Esophagus squamous epithelium (tissue), 5 donors: Measurements from ENCODE around the gene IVNS1ABP. TPM values are rescaled to one million over a fixed set of nuclear protein-coding genes. Genes with fewer than 3 reads are reported as not detected.

Experiments
- DNase-seq: peaks from one replicate; lab custom pipeline; 2025; lab: John Stamatoyannopoulos, UW
- H3K27ac ChIP-seq, 4 donors: fragments of 200-600 bp; sonication (generic); one replicate each; pipeline ENCODE4 v1.5.1; 2016 to 2019; ENCODE audit warnings: mild to moderate bottlenecking in 1 of 4
- H3K27me3 ChIP-seq, 4 donors: fragments of 200-600 bp; sonication (generic); 1 replicate in 3 of 4; 2 replicates in 1 of 4; pipeline versions ENCODE4 v1.5.1 to v1.6.0; 2017 to 2021; ENCODE audit warnings: antibody characterized with exemption in 1 of 4
- H3K36me3 ChIP-seq, 3 donors: fragments of 200-600 bp; sonication (generic); one replicate each; pipeline ENCODE4 v1.5.1; 2016 to 2019
- H3K4me1 ChIP-seq, 3 donors: fragments of 200-600 bp; sonication (generic); one replicate each; pipeline ENCODE4 v1.5.1; 2017 to 2019
- H3K4me3 ChIP-seq, 4 donors: fragments of 200-600 bp; sonication (generic); 1 replicate in 3 of 4; 2 replicates in 1 of 4; pipeline ENCODE4 v1.5.1; 2016 to 2019; ENCODE audit warnings: mild to moderate bottlenecking in 2 of 4, moderate library complexity in 1 of 4
- H3K9me3 ChIP-seq, 3 donors: fragments of 200-600 bp; sonication (generic); one replicate each; pipeline ENCODE4 v1.5.1; 2016 to 2019
- POLR2A ChIP-seq, 4 donors: fragments of 450-650 bp; IDR thresholded peaks; one replicate each; pipeline ENCODE4 v1.6.1; 2017; ENCODE audit warnings: antibody characterized with exemption in 4 of 4, mild to moderate bottlenecking in 4 of 4, moderate library complexity in 3 of 4
- WGBS, 2 donors: methylation state at CpG; one replicate each; pipeline ENCODE4 v1.1.5; 2018; 5-methylcytosine and 5-hydroxymethylcytosine counted together
- intact Hi-C: fragments of 100-400 bp; cut with DNase I; formaldehyde crosslinking; loops from one replicate; pipeline ENCODE4 v1.15.0; 2022
- total RNA-seq, 4 donors: library from RNA; depleted of rRNA; stranded (reverse); fragments of >200 nt; gene quantifications; one replicate each; pipeline ENCODE4 v1.1.0, GENCODE V29; 2016
- TF ChIP-seq, protein P1 (sequence below), 6 experiments: fragments of 450-650 bp in 4 of 6; fragments of 200-600 bp in 2 of 6; sonication (generic) in 2 of 6; IDR thresholded peaks; one replicate each; pipeline ENCODE4 v1.5.1; 2016 to 2019; ENCODE audit warnings: antibody characterized with exemption in 6 of 6, mild to moderate bottlenecking in 4 of 6, moderate library complexity in 4 of 6
- donor health status: DM: yes; HTN: yes; CAD: no.

IVNS1ABP gene
- total RNA-seq, 4 donors from 2014 or later = 42.1 to 98.4 (median 52.5) TPM

- peaks cover 8 to 44% (median 24%) of the 10 kb centered on the region in 3 donors for H3K36me3 ChIP-seq
- DNase-seq = no peak
- H3K27ac ChIP-seq = peak overlapping the region in 1 of 4 donors; percentile 6
- H3K4me3 ChIP-seq = peak overlapping the region in 1 of 4 donors; percentile 7
- TF ChIP-seq, protein P1, sequence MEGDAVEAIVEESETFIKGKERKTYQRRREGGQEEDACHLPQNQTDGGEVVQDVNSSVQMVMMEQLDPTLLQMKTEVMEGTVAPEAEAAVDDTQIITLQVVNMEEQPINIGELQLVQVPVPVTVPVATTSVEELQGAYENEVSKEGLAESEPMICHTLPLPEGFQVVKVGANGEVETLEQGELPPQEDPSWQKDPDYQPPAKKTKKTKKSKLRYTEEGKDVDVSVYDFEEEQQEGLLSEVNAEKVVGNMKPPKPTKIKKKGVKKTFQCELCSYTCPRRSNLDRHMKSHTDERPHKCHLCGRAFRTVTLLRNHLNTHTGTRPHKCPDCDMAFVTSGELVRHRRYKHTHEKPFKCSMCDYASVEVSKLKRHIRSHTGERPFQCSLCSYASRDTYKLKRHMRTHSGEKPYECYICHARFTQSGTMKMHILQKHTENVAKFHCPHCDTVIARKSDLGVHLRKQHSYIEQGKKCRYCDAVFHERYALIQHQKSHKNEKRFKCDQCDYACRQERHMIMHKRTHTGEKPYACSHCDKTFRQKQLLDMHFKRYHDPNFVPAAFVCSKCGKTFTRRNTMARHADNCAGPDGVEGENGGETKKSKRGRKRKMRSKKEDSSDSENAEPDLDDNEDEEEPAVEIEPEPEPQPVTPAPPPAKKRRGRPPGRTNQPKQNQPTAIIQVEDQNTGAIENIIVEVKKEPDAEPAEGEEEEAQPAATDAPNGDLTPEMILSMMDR (IDR thresholded peaks at IDR 0.05) = no peak
- no peak for TF ChIP-seq POLR2A (IDR thresholded peaks at IDR 0.05)
- H3K9me3 ChIP-seq = no peaks in the 10 kb centered on the region
- H3K4me1 ChIP-seq = peaks cover 16 to 66% (median 30%) of the 10 kb centered on the region in 3 donors
- intact Hi-C loops = no loop called here
- no peaks in the 10 kb centered on the region for H3K27me3 ChIP-seq
Measured at GRCh38 chr1:185311589-185312225, 5.3 kb downstream of the IVNS1ABP start.

- TF ChIP-seq POLR2A (IDR thresholded peaks at IDR 0.05) = no peak
- TF ChIP-seq, protein P1 (IDR thresholded peaks at IDR 0.05) = no peak
- DNase-seq = no peak
- no peak overlapping the region for H3K4me3 ChIP-seq
- WGBS, 2 donors = 8 to 18% methylated on average over 2 of the region's 2 CpGs
- H3K27me3 ChIP-seq = no peaks in the 10 kb centered on the region
- H3K4me1 ChIP-seq = peaks cover 10 to 53% (median 24%) of the 10 kb centered on the region in 3 donors
- no peaks in the 10 kb centered on the region for H3K9me3 ChIP-seq
- intact Hi-C loops = no loop called here
- no peak overlapping the region for H3K27ac ChIP-seq
- peaks cover 13 to 66% (median 35%) of the 10 kb centered on the region in 3 donors for H3K36me3 ChIP-seq
Measured at GRCh38 chr1:185309566-185309965, 7.5 kb downstream of the IVNS1ABP start.

GRCh38 chr1:185308126-185308525 lies 8.9 kb downstream of the IVNS1ABP start:
- Histone ChIP-seq H3K36me3 (peaks cover 13 to 80% (median 40%) of the 10 kb centered on the region in 3 donors), H3K4me1 (peaks cover 5 to 38% (median 15%) of the 10 kb centered on the region in 3 donors), H3K27ac (no peak overlapping the region), H3K9me3 (no peaks in the 10 kb centered on the region), H3K27me3 (no peaks in the 10 kb centered on the region), H3K4me3 (no peak overlapping the region)
- TF ChIP-seq POLR2A (IDR thresholded peaks at IDR 0.05) = no peak
- TF ChIP-seq, protein P1 (IDR thresholded peaks at IDR 0.05) = no peak
- 94 to 95% methylated on average over 1 of the region's 1 CpG for WGBS, 2 donors
- intact Hi-C loops = no loop called here
- DNase-seq = no peak

- Histone ChIP-seq H3K4me3 (no peak overlapping the region), H3K27ac (no peak overlapping the region), H3K4me1 (peaks cover 0 to 11% (median 3%) of the 10 kb centered on the region in 3 donors), H3K9me3 (no peaks in the 10 kb centered on the region), H3K36me3 (peaks cover 16 to 98% (median 43%) of the 10 kb centered on the region in 3 donors), H3K27me3 (no peaks in the 10 kb centered on the region)
- WGBS, 2 donors = 87 to 93% methylated on average over 3 of the region's 3 CpGs
- intact Hi-C loops = no loop called here
- TF ChIP-seq, protein P1 (IDR thresholded peaks at IDR 0.05) = no peak
- no peak for TF ChIP-seq POLR2A (IDR thresholded peaks at IDR 0.05)
- DNase-seq = no peak
Measured at GRCh38 chr1:185305419-185305818, 11.6 kb downstream of the IVNS1ABP start.

DNA sequence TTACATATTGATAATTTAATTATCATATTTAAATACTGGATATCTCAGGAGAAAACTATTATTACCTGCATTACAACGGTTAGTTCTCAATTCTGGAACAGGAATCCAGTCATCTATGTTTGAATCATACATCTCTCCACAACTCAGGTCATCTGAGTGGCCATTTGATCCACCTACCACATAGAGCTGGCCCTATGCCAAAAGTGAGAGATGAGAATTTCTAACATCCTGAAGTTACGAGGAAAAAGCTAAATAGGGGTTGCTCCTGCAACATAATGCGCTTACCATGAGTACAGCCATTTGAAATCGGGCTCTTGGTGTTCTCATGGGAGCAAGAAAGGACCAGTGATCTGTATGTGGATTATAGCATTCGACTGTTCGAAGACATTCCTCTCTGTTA lies 16.9 kb downstream of the IVNS1ABP start:
- H3K36me3 ChIP-seq = peaks cover 12 to 98% (median 36%) of the 10 kb centered on the region in 3 donors
- H3K9me3 ChIP-seq = no peaks in the 10 kb centered on the region
- no peak overlapping the region for H3K4me3 ChIP-seq
- no peaks in the 10 kb centered on the region for H3K4me1 ChIP-seq
- no peak for DNase-seq
- 93 to 95% methylated on average over 6 of the region's 6 CpGs for WGBS, 2 donors
- intact Hi-C loops = no loop called here
- no peak for TF ChIP-seq POLR2A (IDR thresholded peaks at IDR 0.05)
- TF ChIP-seq, protein P1 (IDR thresholded peaks at IDR 0.05) = no peak
- H3K27me3 ChIP-seq = no peaks in the 10 kb centered on the region
- no peak overlapping the region for H3K27ac ChIP-seq
